HUDEP-2 (cell line): Measurements from ENCODE around the gene CRYL1.
A peak's percentile ranks its signal among the peaks of the same experiment; 100 is the strongest.

ENCODE experiments used
- DNase-seq, 76 experiments: peaks; one replicate each; lab custom pipeline; 2025; ENCODE audit not compliant: unreplicated experiment in 76 of 76; lab: John Stamatoyannopoulos, UW

CRYL1 gene

GRCh38 chr13:20497006-20497775, 28.5 kb downstream of the CRYL1 start:
- no peak for DNase-seq

GRCh38 chr13:20495087-20496023, 30.3 kb downstream of the CRYL1 start:
- DNase-seq, result peak in 45 of 76 experiments; percentile 1 to 68 (median 27)

- DNase-seq, result no peak
These were observed 31.0 kb downstream of the CRYL1 start for GRCh38 chr13:20494656-20495055.

- DNase-seq, result no peak
These were observed 33.0 kb downstream of the CRYL1 start for GRCh38 chr13:20492641-20493040.

- no peak for DNase-seq
These were observed 33.7 kb downstream of the CRYL1 start for GRCh38 chr13:20491926-20492435.

- DNase-seq, result no peak
These were observed 36.4 kb downstream of the CRYL1 start for GRCh38 chr13:20489185-20489820.

GRCh38 chr13:20487927-20488326, 37.7 kb downstream of the CRYL1 start:
- DNase-seq, result no peak

- DNase-seq, result no peak
These were observed 42.9 kb downstream of the CRYL1 start for GRCh38 chr13:20482787-20483186.

- DNase-seq, result no peak
These were observed 43.3 kb downstream of the CRYL1 start for GRCh38 chr13:20482275-20482761.

GRCh38 chr13:20477394-20477793, 48.3 kb downstream of the CRYL1 start:
- DNase-seq, result no peak

- DNase-seq, result no peak
These were observed 49.5 kb downstream of the CRYL1 start for GRCh38 chr13:20475927-20476691.

GRCh38 chr13:20474515-20474914, 51.1 kb downstream of the CRYL1 start:
- DNase-seq, result no peak

- no peak for DNase-seq
These were observed 51.8 kb downstream of the CRYL1 start for GRCh38 chr13:20473888-20474287.

GRCh38 chr13:20473139-20473538, 52.5 kb downstream of the CRYL1 start:
- DNase-seq, result no peak

GRCh38 chr13:20472531-20472930, 53.1 kb downstream of the CRYL1 start:
- no peak for DNase-seq

- DNase-seq, result no peak
These were observed 55.5 kb downstream of the CRYL1 start for GRCh38 chr13:20470136-20470535.

- DNase-seq, result no peak
These were observed 59.3 kb downstream of the CRYL1 start for GRCh38 chr13:20466371-20466770.

GRCh38 chr13:20465218-20465879, 60.3 kb downstream of the CRYL1 start:
- DNase-seq, result no peak

- DNase-seq, result no peak
These were observed 62.7 kb downstream of the CRYL1 start for GRCh38 chr13:20462921-20463320.

- no peak for DNase-seq
These were observed 63.1 kb downstream of the CRYL1 start for GRCh38 chr13:20462533-20462915.
